HG02588 (cell line): Measurements from ENCODE around the gene RGS12.

Experiments
- ATAC-seq: cut with Tn5 transposase; IDR thresholded peaks from one replicate; pipeline ENCODE4 v1.9.1; 2021; ENCODE audit warnings: mild to moderate bottlenecking, moderate library complexity; ENCODE audit not compliant: unreplicated experiment

The RGS12 gene

GRCh38 chr4:3328814-3329663 lies 36.2 kb downstream of the RGS12 start:
- ATAC-seq = no peak

GRCh38 chr4:3329887-3330286 lies 37.1 kb downstream of the RGS12 start:
- ATAC-seq = no peak

- no peak for ATAC-seq
Observed at GRCh38 chr4:3330707-3331106, 37.9 kb downstream of the RGS12 start.

- no peak for ATAC-seq
Observed at GRCh38 chr4:3331511-3332394, 38.9 kb downstream of the RGS12 start.

- ATAC-seq = no peak
Observed at GRCh38 chr4:3332498-3332897, 39.7 kb downstream of the RGS12 start.

GRCh38 chr4:3334316-3334715 lies 41.5 kb downstream of the RGS12 start:
- no peak for ATAC-seq

GRCh38 chr4:3335385-3335784 lies 42.6 kb downstream of the RGS12 start:
- no peak for ATAC-seq

GRCh38 chr4:3335982-3336381 lies 43.2 kb downstream of the RGS12 start:
- no peak for ATAC-seq

GRCh38 chr4:3336382-3337356 lies 43.8 kb downstream of the RGS12 start:
- no peak for ATAC-seq

- no peak for ATAC-seq
Observed at GRCh38 chr4:3337357-3337732, 44.5 kb downstream of the RGS12 start.

GRCh38 chr4:3337811-3338210 lies 45.0 kb downstream of the RGS12 start:
- ATAC-seq = no peak

- no peak for ATAC-seq
Observed at GRCh38 chr4:3338321-3338838, 45.6 kb downstream of the RGS12 start.

GRCh38 chr4:3338976-3339531 lies 46.2 kb downstream of the RGS12 start:
- no peak for ATAC-seq

- no peak for ATAC-seq
Observed at GRCh38 chr4:3339577-3339976, 46.8 kb downstream of the RGS12 start.

GRCh38 chr4:3340038-3340699 lies 47.3 kb downstream of the RGS12 start:
- no peak for ATAC-seq

- no peak for ATAC-seq
Observed at GRCh38 chr4:3340700-3341083, 47.9 kb downstream of the RGS12 start.

- ATAC-seq = no peak
Observed at GRCh38 chr4:3341760-3342159, 48.9 kb downstream of the RGS12 start.

- ATAC-seq = no peak
Observed at GRCh38 chr4:3342182-3342854, 49.5 kb downstream of the RGS12 start.
